ENCODE data around the gene AGAP1.
A peak's percentile ranks its signal among the peaks of the same experiment; 100 is the strongest.

AGAP1 gene

GRCh38 chr2:235765181-235765820, 271.5 kb downstream of the AGAP1 start:
- TF ChIP-seq TAF1 (IDR thresholded peaks at IDR 0.05; ENCODE audit: borderline replicate concordance, insufficient read depth, low read length) (no peak), POLR2AphosphoS5 (IDR thresholded peaks at IDR 0.05; ENCODE audit: low read depth, low read length) (no peak), REST (IDR thresholded peaks at IDR 0.05; ENCODE audit: insufficient read depth in 1 of 2, low read depth in 2 of 2, low read length in 2 of 2) (no peak), FOXP2 (optimal IDR thresholded peaks at IDR 0.05; ENCODE audit: borderline replicate concordance, extremely low read depth, extremely low read length, insufficient read depth) (peak; percentile 14), SIN3A (IDR thresholded peaks at IDR 0.05; ENCODE audit: borderline replicate concordance, insufficient read depth, low read length) (no peak)

GRCh38 chr2:235766278-235766677, 272.4 kb downstream of the AGAP1 start:
- TF ChIP-seq TAF1 (IDR thresholded peaks at IDR 0.05; ENCODE audit: borderline replicate concordance, insufficient read depth, low read length) (no peak), POLR2AphosphoS5 (IDR thresholded peaks at IDR 0.05; ENCODE audit: low read depth, low read length) (no peak), FOXP2 (optimal IDR thresholded peaks at IDR 0.05; ENCODE audit: borderline replicate concordance, extremely low read depth, extremely low read length, insufficient read depth) (no peak), SIN3A (IDR thresholded peaks at IDR 0.05; ENCODE audit: borderline replicate concordance, insufficient read depth, low read length) (no peak), REST (IDR thresholded peaks at IDR 0.05; ENCODE audit: insufficient read depth in 1 of 2, low read depth in 2 of 2, low read length in 2 of 2) (no peak)

- no peak for TF ChIP-seq REST (IDR thresholded peaks at IDR 0.05; ENCODE audit: insufficient read depth in 1 of 2, low read depth in 2 of 2, low read length in 2 of 2)
- TF ChIP-seq TAF1 (IDR thresholded peaks at IDR 0.05; ENCODE audit: borderline replicate concordance, insufficient read depth, low read length) = no peak
- no peak for TF ChIP-seq FOXP2 (optimal IDR thresholded peaks at IDR 0.05; ENCODE audit: borderline replicate concordance, extremely low read depth, extremely low read length, insufficient read depth)
- TF ChIP-seq POLR2AphosphoS5 (IDR thresholded peaks at IDR 0.05; ENCODE audit: low read depth, low read length) = no peak
- no peak for TF ChIP-seq SIN3A (IDR thresholded peaks at IDR 0.05; ENCODE audit: borderline replicate concordance, insufficient read depth, low read length)
These were observed 274.8 kb downstream of the AGAP1 start for GRCh38 chr2:235768606-235769005.

GRCh38 chr2:235769046-235769445, 275.2 kb downstream of the AGAP1 start:
- TF ChIP-seq REST (IDR thresholded peaks at IDR 0.05; ENCODE audit: insufficient read depth in 1 of 2, low read depth in 2 of 2, low read length in 2 of 2) (no peak), POLR2AphosphoS5 (IDR thresholded peaks at IDR 0.05; ENCODE audit: low read depth, low read length) (no peak), TAF1 (IDR thresholded peaks at IDR 0.05; ENCODE audit: borderline replicate concordance, insufficient read depth, low read length) (no peak), FOXP2 (optimal IDR thresholded peaks at IDR 0.05; ENCODE audit: borderline replicate concordance, extremely low read depth, extremely low read length, insufficient read depth) (no peak)
